Esophagus muscularis mucosa (tissue), 4 donors: ENCODE measurements around the gene WT1. TPM values are rescaled to one million over a fixed set of nuclear protein-coding genes. Genes with fewer than 3 reads are reported as not detected.

Experiments
- DNase-seq: peaks from one replicate; pipeline ENCODE4 v3.0.0-alpha.2; 2017; ENCODE audit errors: extremely low spot score
- H3K27ac ChIP-seq, 4 donors: fragments of 200-600 bp; sonication (generic); replicated peaks in 1 of 4; 1 replicate in 3 of 4; 2 replicates in 1 of 4; pipeline ENCODE4 v1.5.1; 2016 to 2019; ENCODE audit warnings: mild to moderate bottlenecking in 1 of 4
- H3K27me3 ChIP-seq, 4 donors: fragments of 200-600 bp; sonication (generic); one replicate each; pipeline versions ENCODE4 v1.5.1 to v1.6.0; 2016 to 2019
- H3K36me3 ChIP-seq, 4 donors: fragments of 200-600 bp; sonication (generic); one replicate each; pipeline ENCODE4 v1.5.1; 2016 to 2019
- H3K4me1 ChIP-seq, 4 donors: fragments of 200-600 bp; sonication (generic); one replicate each; pipeline ENCODE4 v1.5.1; 2016 to 2019
- H3K4me3 ChIP-seq, 4 donors: fragments of 200-600 bp; sonication (generic); 1 replicate in 2 of 4; 2 replicates in 2 of 4; pipeline ENCODE4 v1.5.1; 2016 to 2019; ENCODE audit warnings: mild to moderate bottlenecking in 4 of 4, moderate library complexity in 1 of 4
- H3K9me3 ChIP-seq, 4 donors: fragments of 200-600 bp; sonication (generic); 1 replicate in 3 of 4; 2 replicates in 1 of 4; pipeline ENCODE4 v1.5.1; 2016 to 2019
- CTCF ChIP-seq, 3 experiments: fragments of 200-600 bp in 2 of 3; fragments of 450-650 bp in 1 of 3; sonication (generic) in 2 of 3; IDR thresholded peaks; one replicate each; pipeline ENCODE4 v1.5.1; 2017 to 2019; ENCODE audit warnings: antibody characterized with exemption in 3 of 3, mild to moderate bottlenecking in 2 of 3, moderate library complexity in 1 of 3
- EP300 ChIP-seq: sonication (generic); formaldehyde crosslinking; IDR thresholded peaks from one replicate; pipeline ENCODE4 v1.6.1; 2017; ENCODE audit warnings: antibody characterized with exemption
- POLR2A ChIP-seq: fragments of 450-650 bp; IDR thresholded peaks from one replicate; pipeline ENCODE4 v1.6.1; 2017; ENCODE audit warnings: antibody characterized with exemption, moderate library complexity, mild to moderate bottlenecking, low read depth
- POLR2AphosphoS5 ChIP-seq, 2 donors: sonication (generic); formaldehyde crosslinking; IDR thresholded peaks; one replicate each; pipeline ENCODE4 v1.6.1; 2017; ENCODE audit warnings: antibody characterized with exemption in 2 of 2
- WGBS: methylation state at CpG from one replicate; pipeline ENCODE4 v1.1.5; 2018; 5-methylcytosine and 5-hydroxymethylcytosine counted together
- intact Hi-C: fragments of 100-400 bp; cut with DNase I; formaldehyde crosslinking; loops from one replicate; pipeline ENCODE4 v1.15.1; 2023
- total RNA-seq, 4 donors: library from RNA; depleted of rRNA; stranded (reverse); fragments of >200 nt; gene quantifications; one replicate each; pipeline versions ENCODE4 v1.1.0 to v1.2.1, GENCODE V29; 2016

Gene WT1
- total RNA-seq, 4 donors from 2014 or later = 0.42 to 3.5 (median 3.1) TPM; not detected in 1

- intact Hi-C loops = no loop called here
- no peak overlapping the region for H3K27ac ChIP-seq
- no peak for TF ChIP-seq CTCF (IDR thresholded peaks at IDR 0.05)
- no peak for TF ChIP-seq POLR2AphosphoS5 (IDR thresholded peaks at IDR 0.05)
- TF ChIP-seq EP300 = no peak
- H3K9me3 ChIP-seq = no peaks in the 10 kb centered on the region
- WGBS = 11% methylated on average over 17 of the region's 42 CpGs
- H3K4me1 ChIP-seq = peaks cover 12 to 69% (median 65%) of the 10 kb centered on the region in 4 donors
- peaks cover 0 to 99% (median 66%) of the 10 kb centered on the region in 4 donors for H3K27me3 ChIP-seq
- peaks cover 0 to 3% (median 0%) of the 10 kb centered on the region in 4 donors for H3K36me3 ChIP-seq
- no peak for DNase-seq
- H3K4me3 ChIP-seq = peak overlapping the region in 1 of 4 donors; percentile 7
These were observed 2.4 kb upstream of the WT1 start for GRCh38 chr11:32437495-32438345.

- DNase-seq = no peak
- H3K27me3 ChIP-seq = peaks cover 0 to 99% (median 66%) of the 10 kb centered on the region in 4 donors
These were observed 1.6 kb upstream of the WT1 start for GRCh38 chr11:32436751-32437494.

GRCh38 chr11:32435942-32436750 lies 807 bp upstream of the WT1 start:
- 3% methylated on average over 33 of the region's 42 CpGs for WGBS
- Histone ChIP-seq H3K4me3 (peak overlapping the region; percentile 34 to 43 (median 37)), H3K36me3 (peaks cover 0 to 3% (median 0%) of the 10 kb centered on the region in 4 donors), H3K27ac (no peak overlapping the region), H3K4me1 (peaks cover 12 to 70% (median 65%) of the 10 kb centered on the region in 4 donors), H3K9me3 (no peaks in the 10 kb centered on the region), H3K27me3 (peaks cover 0 to 99% (median 70%) of the 10 kb centered on the region in 4 donors)
- no peak for DNase-seq
- intact Hi-C loops = no loop called here
- no peak for TF ChIP-seq EP300
- no peak for TF ChIP-seq POLR2A
- TF ChIP-seq POLR2AphosphoS5 (IDR thresholded peaks at IDR 0.05) = no peak
- no peak for TF ChIP-seq CTCF (IDR thresholded peaks at IDR 0.05)

More at GRCh38 chr11:32436751-32437494, 1.6 kb upstream of the WT1 start:
- peak overlapping the region in 1 of 4 donors; percentile 36 for H3K4me3 ChIP-seq
- peaks cover 12 to 70% (median 65%) of the 10 kb centered on the region in 4 donors for H3K4me1 ChIP-seq
- 10% methylated on average over 41 of the region's 42 CpGs for WGBS
- H3K9me3 ChIP-seq = no peaks in the 10 kb centered on the region
- no peak overlapping the region for H3K27ac ChIP-seq
- H3K36me3 ChIP-seq = peaks cover 0 to 3% (median 0%) of the 10 kb centered on the region in 4 donors
- TF ChIP-seq POLR2A = no peak
- TF ChIP-seq POLR2AphosphoS5 (IDR thresholded peaks at IDR 0.05) = no peak
- TF ChIP-seq CTCF (IDR thresholded peaks at IDR 0.05) = no peak
- no peak for TF ChIP-seq EP300
- intact Hi-C loops = no loop called here

- H3K27me3 ChIP-seq = peaks cover 0 to 99% (median 75%) of the 10 kb centered on the region in 4 donors
- peak overlapping the region; percentile 34 to 43 (median 37) for H3K4me3 ChIP-seq
- peaks cover 0 to 3% (median 0%) of the 10 kb centered on the region in 4 donors for H3K36me3 ChIP-seq
- no peaks in the 10 kb centered on the region for H3K9me3 ChIP-seq
- no peak for DNase-seq
- H3K27ac ChIP-seq = peak overlapping the region in 1 of 4 donors; percentile 36
- H3K4me1 ChIP-seq = peaks cover 12 to 70% (median 65%) of the 10 kb centered on the region in 4 donors
- intact Hi-C loops = no loop called here
- WGBS = 0% methylated on average over 6 of the region's 33 CpGs
- TF ChIP-seq CTCF (IDR thresholded peaks at IDR 0.05) = no peak
- TF ChIP-seq POLR2AphosphoS5 (IDR thresholded peaks at IDR 0.05) = no peak
- TF ChIP-seq POLR2A = no peak
- no peak for TF ChIP-seq EP300
These were observed 223 bp downstream of the WT1 start for GRCh38 chr11:32435152-32435480.
